Measurements from ENCODE around the gene ZNF485.
"Not testable (repeated sequence)": the region's sequence is repeated elsewhere in the genome, so short reads cannot be mapped to it uniquely, and the experiment has no call there.

GRCh38 chr10:43586730-43587115, 19.5 kb upstream of the ZNF485 start:
- not testable (repeated sequence) for TF ChIP-seq POLR2A, CTCF (IDR thresholded peaks at IDR 0.05)
